OCI-LY7 (cell line): Measurements from ENCODE around the gene KREMEN1.

ENCODE experiments used
- EZH2phosphoT487 ChIP-seq: fragments of 200-600 bp; sonication (generic); IDR thresholded peaks from 2 replicates; pipeline ENCODE4 v1.6.1; 2018; ENCODE audit warnings: low read depth, borderline replicate concordance, mild to moderate bottlenecking, mixed run types, antibody characterized with exemption, low read length, moderate library complexity, mixed read lengths
- TF ChIP-seq, protein P1 (sequence below): fragments of 200-600 bp; sonication (generic); conservative IDR thresholded peaks from 2 replicates; pipeline ENCODE4 v1.5.1; 2014; ENCODE audit warnings: mild to moderate bottlenecking, antibody characterized with exemption, low read length, moderate library complexity, mixed read lengths

GRCh38 chr22:29095459-29095858, 22.6 kb downstream of the KREMEN1 start:
- TF ChIP-seq, protein P1, sequence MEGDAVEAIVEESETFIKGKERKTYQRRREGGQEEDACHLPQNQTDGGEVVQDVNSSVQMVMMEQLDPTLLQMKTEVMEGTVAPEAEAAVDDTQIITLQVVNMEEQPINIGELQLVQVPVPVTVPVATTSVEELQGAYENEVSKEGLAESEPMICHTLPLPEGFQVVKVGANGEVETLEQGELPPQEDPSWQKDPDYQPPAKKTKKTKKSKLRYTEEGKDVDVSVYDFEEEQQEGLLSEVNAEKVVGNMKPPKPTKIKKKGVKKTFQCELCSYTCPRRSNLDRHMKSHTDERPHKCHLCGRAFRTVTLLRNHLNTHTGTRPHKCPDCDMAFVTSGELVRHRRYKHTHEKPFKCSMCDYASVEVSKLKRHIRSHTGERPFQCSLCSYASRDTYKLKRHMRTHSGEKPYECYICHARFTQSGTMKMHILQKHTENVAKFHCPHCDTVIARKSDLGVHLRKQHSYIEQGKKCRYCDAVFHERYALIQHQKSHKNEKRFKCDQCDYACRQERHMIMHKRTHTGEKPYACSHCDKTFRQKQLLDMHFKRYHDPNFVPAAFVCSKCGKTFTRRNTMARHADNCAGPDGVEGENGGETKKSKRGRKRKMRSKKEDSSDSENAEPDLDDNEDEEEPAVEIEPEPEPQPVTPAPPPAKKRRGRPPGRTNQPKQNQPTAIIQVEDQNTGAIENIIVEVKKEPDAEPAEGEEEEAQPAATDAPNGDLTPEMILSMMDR, result no peak
- no peak for TF ChIP-seq EZH2phosphoT487
